OCI-M2 (cell line): ENCODE data around the gene STRIP1.
A peak's percentile ranks its signal among the peaks of the same experiment; 100 is the strongest.

Experiments used
- DNase-seq: peaks from one replicate; lab custom pipeline; 2025; ENCODE audit not compliant: unreplicated experiment; lab: John Stamatoyannopoulos, UW

STRIP1 gene

GRCh38 chr1:110034451-110035235 is at the start of gene STRIP1:
TSS of gene STRIP1 (plus strand) at chr1:110034624. CDS start at chr1:110034638, 14 bp downstream.
- peak; percentile 48 for DNase-seq

DNA sequence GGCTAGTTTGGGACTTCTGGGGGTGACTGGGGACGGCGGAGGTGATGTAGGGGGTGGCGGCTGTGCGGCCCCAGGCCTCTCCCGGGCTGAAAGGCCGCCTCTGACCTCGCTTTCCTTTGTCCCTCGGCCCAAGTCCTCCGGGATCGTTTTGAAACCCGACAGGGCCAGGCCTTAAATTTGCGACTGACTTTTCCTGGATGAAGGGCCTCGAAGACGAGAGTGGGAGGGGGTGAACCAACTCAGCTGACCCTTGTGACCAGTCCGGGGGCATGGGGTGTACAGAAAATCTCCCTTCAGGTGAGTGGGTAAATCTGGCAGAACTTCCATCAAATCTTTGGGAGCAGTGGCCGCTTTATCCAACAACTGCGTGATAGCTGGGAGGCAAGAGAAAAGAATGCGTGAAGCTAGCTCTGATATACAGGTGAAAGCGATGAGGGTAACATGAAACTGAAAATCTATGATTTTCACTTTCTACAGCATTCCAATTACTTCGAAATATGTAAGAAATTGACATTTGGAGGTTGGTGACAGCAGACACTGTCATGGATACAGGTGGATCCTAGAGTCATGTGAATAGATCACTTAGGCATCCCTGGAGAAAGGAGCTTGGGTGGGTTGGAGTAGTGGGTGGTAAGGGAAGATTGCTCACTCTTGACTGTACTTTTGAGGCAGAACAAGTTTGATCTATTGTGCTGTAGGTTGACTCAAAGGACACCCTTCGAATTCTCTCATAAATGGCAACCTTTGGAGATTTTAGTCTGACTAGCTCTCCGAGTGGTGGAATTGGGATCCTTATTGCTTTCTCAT is 49.0 kb upstream of the STRIP1 start:
- no peak for DNase-seq

DNA sequence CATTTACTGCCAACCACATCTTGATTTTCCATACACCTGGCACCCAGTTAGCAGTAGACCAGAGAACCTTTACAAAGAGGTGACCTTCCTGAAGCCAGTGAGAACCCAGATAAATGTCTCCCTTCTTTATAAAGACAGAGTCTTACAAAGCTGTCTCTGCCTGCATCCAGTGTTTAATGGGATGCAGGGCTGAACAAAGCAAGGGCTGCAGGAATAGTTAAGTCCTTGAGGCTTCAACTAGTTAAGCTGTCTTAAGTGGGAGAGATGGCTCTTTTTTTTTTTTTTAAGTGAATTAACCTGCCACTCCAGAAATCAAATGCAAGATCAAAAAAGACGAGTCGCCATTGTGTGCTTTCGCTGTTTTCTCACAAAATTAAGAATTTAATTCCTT is 48.4 kb upstream of the STRIP1 start:
- no peak for DNase-seq

DNA sequence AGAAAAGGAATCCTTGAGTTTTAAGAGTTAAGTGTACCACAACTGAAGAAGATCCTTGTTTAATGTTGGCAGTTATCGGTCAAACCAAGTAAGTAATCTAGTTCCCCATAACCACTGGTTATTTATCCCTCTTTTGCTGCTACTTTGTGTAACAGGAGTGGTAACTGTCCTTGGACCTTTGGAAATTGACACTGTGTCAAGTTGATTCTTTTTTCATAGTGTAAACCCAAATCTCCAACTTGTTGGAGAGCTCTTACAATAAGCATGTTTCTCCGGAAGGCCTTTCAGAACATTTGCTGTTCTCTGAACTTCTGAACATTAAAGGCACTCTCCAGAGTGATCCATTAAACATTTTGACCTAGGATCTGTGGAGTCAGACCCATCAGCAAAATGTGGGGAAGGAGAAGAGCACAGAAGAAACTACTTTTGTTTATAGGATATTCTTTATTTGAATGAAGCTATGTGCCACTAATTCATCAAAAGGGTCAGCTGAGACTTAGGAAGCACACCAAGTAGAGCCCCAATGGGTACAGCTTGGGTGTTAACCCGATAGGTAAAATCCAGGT is 46.0 kb upstream of the STRIP1 start:
- DNase-seq, result no peak

- no peak for DNase-seq
Measured at GRCh38 chr1:109989506-109990301, 44.7 kb upstream of the STRIP1 start.

- no peak for DNase-seq
Measured at GRCh38 chr1:109990302-109990653, 44.1 kb upstream of the STRIP1 start.

GRCh38 chr1:109991400-109991925 is 43.0 kb upstream of the STRIP1 start:
- DNase-seq, result no peak

- DNase-seq, result no peak
Measured at GRCh38 chr1:109993885-109994284, 40.5 kb upstream of the STRIP1 start.

- DNase-seq, result no peak
Measured at GRCh38 chr1:109994654-109995053, 39.8 kb upstream of the STRIP1 start.

DNA sequence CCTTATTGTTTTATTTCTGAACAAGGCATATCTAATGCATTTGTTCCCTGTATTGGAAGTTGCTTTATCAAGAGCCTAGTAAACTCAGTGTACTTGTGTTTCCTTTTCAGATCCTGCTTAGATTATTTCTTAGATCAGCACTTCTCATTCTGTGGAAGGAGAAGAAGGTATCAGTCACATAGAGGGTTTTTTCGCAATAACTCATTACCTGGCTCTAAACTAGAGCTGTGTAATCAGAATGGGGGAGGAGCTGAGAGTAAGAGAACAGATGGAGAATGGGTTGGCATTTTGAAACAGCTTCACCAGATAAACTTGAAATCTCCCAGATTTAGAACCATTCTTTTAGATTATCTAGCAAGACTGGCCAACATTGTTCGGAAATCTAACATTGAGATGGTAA is 38.9 kb upstream of the STRIP1 start:
- DNase-seq, result no peak

GRCh38 chr1:109996476-109996875 is 37.9 kb upstream of the STRIP1 start:
- no peak for DNase-seq

- DNase-seq, result no peak
Measured at GRCh38 chr1:109997204-109997866, 37.1 kb upstream of the STRIP1 start.

DNA sequence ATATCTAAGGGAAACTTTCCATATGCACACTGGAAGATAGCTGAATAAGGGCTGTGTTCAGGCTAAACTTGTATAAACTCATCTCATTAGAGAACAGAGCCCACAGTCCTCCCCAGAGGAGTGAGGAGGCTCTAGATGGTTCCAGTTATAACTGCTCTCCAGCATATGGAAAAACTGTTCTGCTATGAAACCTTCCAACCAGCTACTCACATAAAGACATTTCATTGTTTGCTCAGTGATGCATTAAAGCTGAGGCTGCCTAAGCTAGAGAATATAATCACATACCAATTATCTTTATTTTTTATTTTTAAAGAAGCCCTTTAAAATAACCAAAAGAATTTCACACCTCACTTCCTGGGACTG is 36.6 kb upstream of the STRIP1 start:
- DNase-seq, result no peak

DNA sequence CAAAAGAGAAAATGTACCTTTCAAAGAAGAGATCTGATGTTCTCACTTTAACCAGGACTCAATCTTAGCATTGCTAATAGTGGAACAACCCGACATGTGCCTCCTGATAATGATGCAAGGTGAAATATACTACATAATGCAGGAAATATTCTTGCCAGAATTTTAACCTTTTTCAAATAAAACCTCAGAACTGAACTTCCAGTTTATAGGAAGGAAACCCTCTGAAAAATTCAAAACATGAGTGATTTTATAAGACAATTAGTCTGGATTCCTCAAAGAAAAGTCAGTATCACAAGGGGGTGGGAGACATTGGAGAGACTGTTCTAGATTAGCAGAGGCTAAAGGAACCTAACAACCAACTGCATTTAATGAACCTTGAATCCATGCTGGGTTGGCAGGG is 31.7 kb upstream of the STRIP1 start:
- DNase-seq, result no peak

DNA sequence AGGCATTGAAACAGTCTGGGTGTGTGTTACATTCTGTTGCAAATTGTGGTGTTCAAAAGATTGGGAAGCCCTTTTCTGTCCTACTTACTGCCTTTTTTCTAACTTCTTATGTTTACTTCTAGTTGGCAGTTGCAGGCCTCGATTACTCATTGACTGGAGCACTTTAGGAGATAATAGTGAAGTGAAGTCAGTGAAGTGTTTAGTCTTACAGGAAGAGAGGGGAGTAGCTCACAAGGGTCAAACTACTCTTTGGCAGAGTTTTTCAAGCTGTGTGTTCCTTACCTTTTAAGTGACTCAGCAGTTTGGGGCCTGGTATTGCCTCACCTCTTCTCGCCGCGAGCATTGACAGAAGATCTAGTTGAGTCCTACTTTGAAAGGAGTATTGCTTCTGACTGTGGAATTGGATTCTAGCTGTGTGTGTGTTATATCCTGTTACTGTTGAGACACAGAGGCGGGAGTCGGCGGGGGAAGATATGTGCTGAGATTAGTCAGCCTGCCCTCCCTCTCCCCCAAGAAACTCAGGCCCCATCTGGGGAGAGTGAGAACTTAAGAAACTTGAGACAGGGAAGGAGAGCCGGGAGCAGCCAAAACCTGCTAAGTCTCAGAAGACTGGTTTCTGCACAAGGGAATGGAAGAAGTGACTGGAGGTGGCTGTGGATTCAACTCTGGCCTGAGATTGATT is 30.5 kb upstream of the STRIP1 start:
- DNase-seq, result peak; percentile 69

DNA sequence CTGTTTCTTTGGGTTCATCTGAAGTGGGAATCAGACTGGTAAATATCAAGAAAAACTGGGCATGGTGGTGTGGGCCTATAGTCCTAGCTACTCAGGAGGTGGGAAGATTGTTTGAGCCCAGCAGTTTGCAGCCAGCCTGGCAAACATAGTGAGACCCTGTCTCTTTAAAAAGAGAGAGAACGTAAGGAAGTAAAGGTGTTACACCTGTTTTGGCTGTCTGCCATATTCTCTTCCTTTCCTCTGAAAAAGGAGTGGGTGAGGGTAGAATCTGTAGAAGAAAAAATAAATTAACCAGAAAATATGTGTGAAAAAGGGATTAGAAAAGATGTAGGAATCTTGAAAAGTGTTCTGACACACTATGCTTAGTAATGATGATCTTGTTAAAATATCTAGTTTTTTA is 29.8 kb upstream of the STRIP1 start:
- no peak for DNase-seq

- DNase-seq, result no peak
Measured at GRCh38 chr1:110005971-110006370, 28.5 kb upstream of the STRIP1 start.

DNA sequence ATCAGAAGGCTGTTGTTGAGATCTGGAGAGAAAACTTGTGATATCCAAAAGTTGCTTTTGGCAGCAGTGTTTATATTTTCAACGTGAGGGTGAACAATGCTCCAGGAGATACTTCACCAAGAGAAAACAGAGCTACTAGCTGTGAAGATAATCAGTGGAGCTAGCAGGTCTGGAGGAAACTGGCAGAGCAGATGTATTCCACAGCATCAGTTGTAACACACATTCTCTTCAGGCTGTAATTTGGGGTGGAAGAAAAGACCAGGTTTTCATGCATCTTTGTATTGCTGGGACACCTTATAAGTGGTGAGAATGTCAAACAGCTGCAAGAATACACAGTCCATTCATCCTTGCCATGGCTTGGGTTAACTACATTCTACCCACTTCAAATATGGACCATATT is 27.9 kb upstream of the STRIP1 start:
- DNase-seq, result no peak

- no peak for DNase-seq
Measured at GRCh38 chr1:110007046-110007830, 27.2 kb upstream of the STRIP1 start.
